Right lobe of liver (tissue), 4 donors: ENCODE results near the gene GYS2.

ENCODE experiments used
- CTCF ChIP-seq, 4 donors: fragments of 200-600 bp in 3 of 4; fragments of 450-650 bp in 1 of 4; IDR thresholded peaks; one replicate each; pipeline versions ENCODE4 v1.5.1 to v1.8.0; 2016 to 2022; ENCODE audit warnings: antibody characterized with exemption in 4 of 4, mild to moderate bottlenecking in 2 of 4
- POLR2A ChIP-seq: fragments of 450-650 bp; IDR thresholded peaks from one replicate; pipeline ENCODE4 v1.6.1; 2017; ENCODE audit warnings: antibody characterized with exemption, mild to moderate bottlenecking
- donor health status: DM: no; HTN: no; CAD: no.
- donor health status: DM: no; HTN: no; CAD: no.
- donor health status: DM: no; HTN: yes; CAD: no.

GRCh38 chr12:21501258-21502163 lies 103.1 kb downstream of the GYS2 start, which contains the start of the genes GOLT1B and RECQL:
- TF ChIP-seq POLR2A (peak; percentile 80), CTCF (IDR thresholded peaks at IDR 0.05) (no peak)
